Measurements from ENCODE around the gene UGT1A3.

Gene UGT1A3

DNA sequence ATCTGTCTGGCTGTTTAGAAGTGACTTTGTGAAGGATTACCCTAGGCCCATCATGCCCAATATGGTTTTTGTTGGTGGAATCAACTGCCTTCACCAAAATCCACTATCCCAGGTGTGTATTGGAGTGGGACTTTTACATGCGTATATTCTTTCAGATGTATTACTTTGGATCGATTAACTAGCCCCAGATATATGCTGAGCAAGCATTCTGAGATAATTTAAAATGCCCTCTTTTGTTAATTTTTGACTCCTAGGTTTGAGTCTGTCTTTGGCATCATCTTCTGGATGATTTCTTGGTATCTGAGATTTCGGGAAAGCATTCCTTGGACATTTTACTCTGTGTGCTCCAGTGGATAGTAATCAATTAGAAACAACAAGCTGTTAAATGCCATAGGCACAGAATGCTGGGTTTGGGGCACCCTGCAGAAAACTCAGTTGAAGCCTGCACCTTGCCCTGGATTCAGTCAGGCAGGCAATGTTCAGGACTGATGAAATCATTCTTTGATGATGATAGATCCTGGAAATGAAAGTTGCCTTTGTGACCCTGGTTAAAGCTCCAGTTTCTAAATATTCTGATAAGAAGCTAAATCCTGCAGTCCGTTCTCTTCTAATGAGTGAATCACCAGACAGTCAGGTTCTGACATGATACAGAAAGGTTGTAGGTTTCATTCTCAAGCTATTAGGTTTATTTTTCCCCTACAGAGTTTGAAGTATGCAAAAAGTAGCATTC is 32.4 kb downstream of the UGT1A3 start:
- DNase-seq = no peak

GRCh38 chr2:233764264-233764663 is 35.4 kb downstream of the UGT1A3 start:
- no peak for DNase-seq

DNA sequence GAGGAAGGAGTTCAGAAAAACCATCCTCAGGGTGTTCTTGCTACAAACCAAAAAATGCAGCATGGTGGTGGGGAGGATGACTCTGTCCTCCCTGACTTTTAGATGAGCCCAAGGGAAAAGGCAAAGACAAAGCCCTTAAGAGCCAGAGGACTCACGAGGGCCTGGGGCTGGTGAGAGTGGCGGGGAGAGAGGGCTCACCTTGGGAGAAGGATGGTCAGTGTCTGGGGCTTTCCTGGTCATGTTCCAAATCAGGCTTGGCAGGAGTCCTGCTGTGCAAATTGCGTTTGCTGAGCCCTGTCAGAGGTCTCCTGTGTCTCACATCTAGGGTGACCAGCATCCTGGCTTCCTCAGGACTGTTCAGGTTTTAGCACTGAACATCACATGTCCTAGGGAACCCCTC is 35.9 kb downstream of the UGT1A3 start:
- no peak for DNase-seq

DNA sequence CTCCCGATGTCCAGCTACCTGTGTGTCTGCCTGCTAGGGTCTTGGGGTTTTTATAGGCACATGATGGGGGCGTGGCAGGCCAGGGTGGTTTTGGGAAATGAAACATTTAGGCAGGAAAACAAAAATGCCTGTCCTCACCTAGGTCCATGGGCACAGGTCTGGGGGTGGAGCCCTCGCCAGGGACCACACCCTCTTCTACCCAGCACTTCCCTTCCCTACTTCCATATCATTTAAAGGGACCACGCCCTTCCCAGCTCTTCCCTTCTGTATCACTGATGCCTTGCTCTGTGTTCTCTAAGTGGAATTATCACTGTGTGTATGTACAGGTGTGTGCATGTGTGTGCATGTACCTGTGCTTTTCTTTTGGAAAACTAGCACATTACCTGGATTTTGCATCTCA is 37.6 kb downstream of the UGT1A3 start:
- no peak for DNase-seq

DNA sequence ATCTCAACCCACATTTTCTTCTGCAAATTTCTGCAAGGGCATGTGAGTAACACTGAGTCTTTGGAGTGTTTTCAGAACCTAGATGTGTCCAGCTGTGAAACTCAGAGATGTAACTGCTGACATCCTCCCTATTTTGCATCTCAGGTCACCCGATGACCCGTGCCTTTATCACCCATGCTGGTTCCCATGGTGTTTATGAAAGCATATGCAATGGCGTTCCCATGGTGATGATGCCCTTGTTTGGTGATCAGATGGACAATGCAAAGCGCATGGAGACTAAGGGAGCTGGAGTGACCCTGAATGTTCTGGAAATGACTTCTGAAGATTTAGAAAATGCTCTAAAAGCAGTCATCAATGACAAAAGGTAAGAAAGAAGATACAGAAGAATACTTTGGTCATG is 39.2 kb downstream of the UGT1A3 start:
- no peak for DNase-seq

- no peak for DNase-seq
Observed at GRCh38 chr2:233769260-233769659, 40.4 kb downstream of the UGT1A3 start.

DNA sequence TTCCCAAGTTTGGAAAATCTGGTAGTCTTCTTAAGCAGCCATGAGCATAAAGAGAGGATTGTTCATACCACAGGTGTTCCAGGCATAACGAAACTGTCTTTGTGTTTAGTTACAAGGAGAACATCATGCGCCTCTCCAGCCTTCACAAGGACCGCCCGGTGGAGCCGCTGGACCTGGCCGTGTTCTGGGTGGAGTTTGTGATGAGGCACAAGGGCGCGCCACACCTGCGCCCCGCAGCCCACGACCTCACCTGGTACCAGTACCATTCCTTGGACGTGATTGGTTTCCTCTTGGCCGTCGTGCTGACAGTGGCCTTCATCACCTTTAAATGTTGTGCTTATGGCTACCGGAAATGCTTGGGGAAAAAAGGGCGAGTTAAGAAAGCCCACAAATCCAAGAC is 43.3 kb downstream of the UGT1A3 start:
- DNase-seq = no peak

DNA sequence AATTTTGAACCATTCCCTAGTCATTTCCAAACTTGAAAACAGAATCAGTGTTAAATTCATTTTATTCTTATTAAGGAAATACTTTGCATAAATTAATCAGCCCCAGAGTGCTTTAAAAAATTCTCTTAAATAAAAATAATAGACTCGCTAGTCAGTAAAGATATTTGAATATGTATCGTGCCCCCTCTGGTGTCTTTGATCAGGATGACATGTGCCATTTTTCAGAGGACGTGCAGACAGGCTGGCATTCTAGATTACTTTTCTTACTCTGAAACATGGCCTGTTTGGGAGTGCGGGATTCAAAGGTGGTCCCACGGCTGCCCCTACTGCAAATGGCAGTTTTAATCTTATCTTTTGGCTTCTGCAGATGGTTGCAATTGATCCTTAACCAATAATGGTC is 43.7 kb downstream of the UGT1A3 start:
- DNase-seq = no peak

DNA sequence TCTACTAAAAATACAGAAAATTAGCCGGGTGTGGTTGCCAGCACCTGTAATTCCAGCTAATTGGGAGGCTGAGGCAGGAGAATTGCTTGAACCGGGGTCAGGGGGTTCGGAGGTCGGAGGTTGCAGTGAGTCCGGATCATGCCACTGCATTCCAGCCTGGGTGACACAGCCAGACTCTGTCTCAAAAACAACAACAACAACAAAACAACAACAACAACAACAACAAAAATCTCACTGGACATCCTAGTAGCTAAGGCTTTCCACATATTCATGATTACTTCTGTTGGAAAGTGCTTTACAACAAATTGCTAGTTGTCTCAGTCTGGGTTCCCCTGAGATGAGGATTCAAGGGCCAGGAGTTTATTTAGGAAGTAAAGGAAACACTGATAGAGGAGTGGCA is 45.0 kb downstream of the UGT1A3 start:
- no peak for DNase-seq

GRCh38 chr2:233775414-233775813 is 46.6 kb downstream of the UGT1A3 start:
- no peak for DNase-seq

GRCh38 chr2:233778030-233778429 is 49.2 kb downstream of the UGT1A3 start, which contains the start of gene MROH2A:
Gene MROH2A, plus strand, starts transcription at chr2:233778330. Its CDS starts 1,029 bp downstream, at chr2:233779359.
- no peak for DNase-seq

GRCh38 chr2:233779722-233780121 is 50.9 kb downstream of the UGT1A3 start:
- DNase-seq = no peak

DNA sequence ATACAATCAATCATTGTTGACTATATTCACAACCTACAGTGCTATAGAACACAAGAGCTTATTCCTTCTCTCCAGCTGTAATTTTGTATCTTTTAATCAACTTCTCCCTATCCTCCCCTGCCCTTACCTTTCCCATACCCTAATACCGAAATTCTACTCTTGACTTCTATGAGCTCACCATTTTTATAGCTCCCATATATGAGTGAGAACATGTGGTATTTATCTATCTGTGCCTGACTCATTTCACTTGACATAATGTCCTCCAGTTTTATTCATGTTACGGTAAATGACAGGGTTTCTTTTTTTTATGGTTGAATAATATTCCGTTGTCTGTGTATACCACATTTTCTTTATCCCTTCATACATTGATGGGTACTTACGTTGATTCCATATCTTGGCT is 51.9 kb downstream of the UGT1A3 start:
- no peak for DNase-seq

- no peak for DNase-seq
Observed at GRCh38 chr2:233789554-233789953, 60.7 kb downstream of the UGT1A3 start.

DNA sequence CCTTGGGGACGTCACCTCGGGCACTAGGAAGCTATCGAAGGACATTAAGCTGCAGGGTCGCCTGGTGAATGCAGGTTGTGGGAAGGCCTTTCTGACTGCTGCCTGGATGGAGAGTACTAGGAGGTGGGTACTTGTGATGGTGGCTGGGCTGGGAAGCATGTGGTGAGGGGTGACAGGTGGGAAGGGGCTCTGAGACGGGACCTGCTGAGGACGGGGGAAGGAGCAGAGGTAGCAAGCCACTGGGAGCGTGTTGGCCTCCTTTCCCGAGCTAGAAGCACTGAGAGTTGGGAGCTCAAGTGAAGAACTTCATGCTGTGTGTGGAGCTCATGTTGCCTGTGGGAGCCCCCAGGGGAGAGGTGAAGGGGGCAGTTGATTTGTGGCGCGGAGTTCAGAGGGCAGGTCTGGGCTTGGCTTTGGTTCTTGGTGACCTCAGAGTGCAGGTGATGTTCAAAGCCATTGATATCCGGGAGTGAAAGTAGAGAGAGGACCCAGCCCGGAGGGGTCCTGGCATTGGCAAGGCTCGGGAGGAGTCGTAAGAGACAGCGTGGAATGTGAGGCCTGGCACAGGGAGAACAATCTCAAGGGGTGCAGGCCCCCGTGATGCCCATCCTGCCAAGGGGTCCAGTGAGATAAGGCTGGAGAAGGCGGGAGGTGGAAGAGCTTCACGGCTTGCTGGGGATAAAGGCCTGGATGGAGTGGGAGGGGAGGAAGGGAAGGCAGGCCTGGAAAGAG is 62.5 kb downstream of the UGT1A3 start:
- DNase-seq = no peak

GRCh38 chr2:233791883-233792329 is 63.1 kb downstream of the UGT1A3 start:
- DNase-seq = no peak

- DNase-seq = no peak
Observed at GRCh38 chr2:233792720-233793119, 63.9 kb downstream of the UGT1A3 start.

GRCh38 chr2:233793465-233794127 is 64.8 kb downstream of the UGT1A3 start:
- DNase-seq = no peak

- DNase-seq = no peak
Observed at GRCh38 chr2:233794128-233794658, 65.4 kb downstream of the UGT1A3 start.

DNA sequence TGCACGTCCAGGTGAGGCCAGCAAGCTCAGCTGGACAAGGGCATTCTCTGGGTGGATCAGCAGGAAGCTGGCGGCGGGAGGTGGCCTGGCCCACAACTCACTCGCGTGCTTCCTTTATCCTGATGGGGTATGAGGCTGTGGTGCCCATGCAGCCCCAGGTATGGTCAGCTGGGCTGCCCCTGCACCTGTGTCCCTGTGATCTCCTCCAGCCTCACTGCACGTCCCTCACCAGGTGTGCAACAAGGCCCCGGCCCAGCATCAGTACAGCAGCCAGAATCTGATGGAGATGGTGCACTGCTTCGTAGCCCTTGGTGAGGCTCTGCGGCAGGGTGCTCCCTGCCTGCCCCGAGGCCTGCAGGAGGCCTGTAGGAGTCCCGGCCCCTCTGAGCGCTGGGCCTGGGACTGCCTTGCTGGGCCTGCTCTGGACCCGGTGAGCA is 66.9 kb downstream of the UGT1A3 start:
- no peak for DNase-seq

DNA sequence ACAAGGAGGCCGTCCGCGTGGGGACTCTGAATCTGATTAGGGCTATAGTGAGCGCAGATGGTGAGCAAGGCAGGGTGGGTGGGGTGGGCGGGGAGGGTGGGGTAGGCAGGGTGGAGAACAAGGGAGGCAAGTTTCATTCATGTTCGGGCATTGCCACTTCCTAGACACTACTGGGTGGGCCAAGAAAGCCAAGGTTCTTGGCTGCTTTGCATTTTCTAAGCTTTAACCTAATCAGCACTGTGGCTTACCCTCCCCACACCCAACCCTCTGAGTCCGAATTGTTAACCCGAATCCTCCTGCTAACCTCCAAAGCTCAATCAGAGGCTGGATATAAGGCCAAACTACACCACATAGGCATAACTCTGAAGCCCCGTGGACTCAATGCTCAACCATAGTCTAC is 67.4 kb downstream of the UGT1A3 start:
- DNase-seq = no peak

- DNase-seq = no peak
Observed at GRCh38 chr2:233798335-233799086, 69.7 kb downstream of the UGT1A3 start.

All from CD4-positive, alpha-beta T cell treated with Interleukin-6 for 4 hours (primary cell).